GM19452 (cell line): ENCODE measurements around the gene MCCC1.
"Not testable (repeated sequence)": the region's sequence is repeated elsewhere in the genome, so short reads cannot be mapped to it uniquely, and the experiment has no call there.

Experiments
- ATAC-seq: cut with Tn5 transposase; IDR thresholded peaks from one replicate; pipeline ENCODE4 v1.9.1; 2021; ENCODE audit not compliant: unreplicated experiment

The MCCC1 gene

GRCh38 chr3:183106635-183107034 lies 7.3 kb upstream of the MCCC1 start:
- no peak for ATAC-seq

DNA sequence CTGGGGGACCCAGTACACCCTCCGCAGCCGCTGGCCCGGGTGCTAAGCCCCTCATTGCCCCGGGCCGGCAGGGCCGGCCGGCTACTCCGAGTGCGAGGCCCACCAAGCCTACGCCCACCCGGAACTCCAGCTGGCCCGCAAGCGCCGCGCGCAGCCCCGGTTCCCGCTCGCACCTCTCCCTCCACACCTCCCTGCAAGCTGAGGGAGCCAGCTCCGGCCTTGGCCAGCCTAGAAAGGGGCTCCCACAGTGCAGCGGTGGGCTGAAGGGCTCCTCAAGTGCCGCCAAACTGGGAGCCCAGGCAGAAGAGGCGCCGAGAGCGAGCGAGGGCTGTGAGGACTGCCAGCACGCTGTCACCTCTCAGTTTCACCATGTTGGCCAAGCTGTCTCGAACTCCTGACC lies 4.7 kb upstream of the MCCC1 start:
- not testable (repeated sequence) for ATAC-seq

DNA sequence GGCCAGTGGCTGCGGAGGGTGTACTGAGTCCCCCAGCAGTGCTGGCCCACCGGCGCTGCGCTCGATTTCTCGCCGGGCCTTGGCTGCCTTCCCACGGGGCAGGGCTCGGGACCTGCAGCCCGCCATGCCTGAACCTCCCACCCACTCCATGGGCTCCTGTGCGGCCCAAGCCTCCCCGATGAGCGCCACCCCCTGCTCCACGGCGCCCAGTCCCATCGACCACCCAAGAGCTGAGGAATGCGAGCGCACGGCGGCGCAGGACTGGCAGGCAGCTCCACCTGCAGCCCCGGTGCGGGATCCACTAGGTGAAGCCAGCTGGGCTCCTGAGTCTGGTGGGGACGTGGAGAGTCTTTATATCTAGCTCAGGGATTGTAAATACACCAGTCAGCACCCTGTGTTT lies 1.7 kb upstream of the MCCC1 start:
- ATAC-seq = not testable (repeated sequence)

DNA sequence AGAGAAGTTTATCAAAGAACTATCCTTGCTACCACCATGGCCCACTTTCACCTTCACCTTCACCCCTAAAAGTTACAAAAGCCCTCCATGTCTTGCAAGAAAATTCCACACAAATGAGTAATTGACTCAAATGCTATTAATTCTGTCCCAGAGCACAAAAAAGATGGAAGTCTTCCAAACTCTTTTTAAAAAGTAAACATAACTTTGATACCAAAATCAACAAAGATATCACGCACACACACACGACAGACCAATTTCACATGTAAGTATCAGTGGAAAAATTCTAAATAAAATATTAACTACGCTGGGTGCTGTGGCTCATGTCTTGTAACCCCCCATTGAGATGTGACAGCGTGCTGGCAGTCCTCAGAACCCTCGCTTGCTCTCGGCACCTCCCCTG lies 1.1 kb upstream of the MCCC1 start:
- no peak for ATAC-seq

DNA sequence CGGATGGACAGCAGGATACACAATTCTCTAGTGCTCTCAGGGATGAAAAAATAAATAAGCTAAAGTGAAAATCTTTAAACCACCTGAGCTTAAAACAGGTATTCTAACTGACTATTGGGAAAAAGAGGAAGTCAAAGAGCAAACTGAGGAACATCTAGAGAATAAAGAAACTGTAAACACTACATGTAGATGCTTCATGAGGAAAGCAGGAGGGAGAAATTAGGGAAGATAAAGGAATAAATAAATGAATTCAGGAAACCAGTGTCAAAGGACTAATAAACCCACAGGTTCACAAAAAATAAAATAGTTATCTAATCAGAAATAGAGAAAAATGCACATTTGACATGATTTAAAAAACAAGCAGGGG lies 525 bp upstream of the MCCC1 start:
- peak; percentile 9 for ATAC-seq

DNA sequence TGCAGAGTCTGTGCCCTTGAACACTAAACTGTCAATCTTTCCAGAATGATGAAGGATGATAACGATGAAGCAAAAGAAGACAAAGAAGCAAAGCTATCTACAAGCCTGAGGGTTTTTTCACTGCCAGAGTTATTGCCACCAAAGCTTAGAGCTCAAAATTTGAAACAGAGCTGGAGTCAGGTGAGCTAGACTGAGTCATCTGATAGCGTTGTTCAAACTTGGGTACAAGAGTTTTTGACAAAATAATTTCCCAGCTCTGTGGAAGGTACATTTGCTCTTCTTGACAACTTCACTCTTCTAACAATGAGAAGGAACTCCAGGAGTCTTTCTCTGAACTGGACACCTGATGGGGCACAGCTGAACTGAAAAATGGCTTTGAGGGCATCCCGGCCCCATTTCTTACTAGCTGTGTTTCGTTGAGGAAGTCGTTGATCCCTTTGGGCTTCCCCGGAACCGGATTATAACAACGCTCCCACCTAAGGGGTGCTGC lies 715 bp downstream of the MCCC1 start:
- no peak for ATAC-seq

GRCh38 chr3:183094711-183095110 lies 4.6 kb downstream of the MCCC1 start:
- ATAC-seq = no peak

DNA sequence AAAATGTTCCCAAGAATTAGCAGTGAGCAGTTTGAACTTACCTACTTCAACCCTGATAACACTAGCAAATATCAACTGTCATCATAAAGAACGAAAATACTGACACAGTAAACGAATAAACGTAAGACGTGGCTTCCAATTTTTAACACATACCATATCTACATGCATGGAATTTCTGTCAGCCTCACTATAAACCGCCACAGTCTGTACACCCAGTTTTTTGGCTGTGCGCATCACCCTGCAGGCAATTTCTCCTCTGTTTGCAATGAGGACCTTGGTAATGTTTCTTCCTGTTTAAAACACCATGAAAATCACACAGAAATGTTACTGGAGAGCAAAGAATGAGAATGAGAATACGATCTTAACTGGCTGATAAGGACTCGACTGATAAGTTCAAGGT lies 7.0 kb downstream of the MCCC1 start:
- ATAC-seq = no peak

DNA sequence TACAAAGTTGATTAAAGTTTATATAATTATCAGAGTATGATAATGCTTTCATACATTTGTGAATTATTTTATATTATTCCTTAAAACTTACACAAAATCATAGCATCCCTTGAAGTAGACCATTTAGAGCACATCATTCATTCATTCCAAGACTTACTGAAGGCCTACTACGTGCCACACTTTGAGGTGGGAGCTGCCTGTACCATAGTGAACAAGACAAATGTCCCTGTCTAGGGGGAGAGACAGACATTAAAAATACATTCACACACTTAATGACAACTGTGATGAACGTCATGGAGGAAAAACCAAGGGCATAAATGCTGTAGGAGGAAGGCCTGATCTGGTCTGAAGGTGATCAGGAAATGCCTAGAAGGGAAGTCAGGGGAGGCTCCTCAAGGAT lies 12.1 kb downstream of the MCCC1 start:
- no peak for ATAC-seq

DNA sequence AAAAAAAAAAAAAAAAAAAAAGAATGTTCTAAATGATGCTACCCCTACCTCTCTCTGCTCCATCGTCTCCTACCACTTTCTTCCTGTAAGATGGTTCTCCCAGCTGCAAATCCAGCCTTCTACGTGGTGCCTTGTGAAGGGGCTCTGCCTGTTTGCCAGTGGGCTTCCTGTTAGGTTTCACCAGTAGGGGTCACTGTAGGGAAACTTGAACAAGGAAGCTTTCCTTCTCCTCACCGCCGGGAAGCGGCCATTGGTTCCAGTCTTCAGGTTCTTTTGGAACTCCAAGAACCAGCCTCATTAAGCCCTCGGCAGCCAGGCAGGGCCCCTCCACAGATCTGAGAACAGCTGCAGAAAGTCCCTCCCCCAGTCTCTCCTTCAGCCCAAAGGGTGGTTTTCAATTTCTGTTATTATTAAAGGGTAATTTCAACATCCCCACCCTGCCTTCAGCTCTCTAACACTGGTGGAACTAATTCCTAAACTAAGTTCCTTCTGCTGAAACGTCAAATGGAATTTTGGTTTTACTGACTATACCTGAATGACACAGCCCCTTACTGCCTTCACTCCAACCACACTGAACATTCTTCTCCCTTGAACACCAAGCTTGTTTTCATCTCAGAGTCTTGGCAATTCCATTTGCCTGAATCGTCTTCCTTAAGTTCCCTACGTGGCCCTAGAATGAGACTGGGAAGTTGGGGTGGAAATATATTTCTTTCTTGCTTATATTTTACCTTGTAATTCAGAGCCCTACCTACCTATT lies 13.5 kb downstream of the MCCC1 start:
- ATAC-seq = no peak

- ATAC-seq = no peak
Measured at GRCh38 chr3:183082355-183082915, 16.9 kb downstream of the MCCC1 start.

- ATAC-seq = no peak
Measured at GRCh38 chr3:183081459-183082183, 17.7 kb downstream of the MCCC1 start.

DNA sequence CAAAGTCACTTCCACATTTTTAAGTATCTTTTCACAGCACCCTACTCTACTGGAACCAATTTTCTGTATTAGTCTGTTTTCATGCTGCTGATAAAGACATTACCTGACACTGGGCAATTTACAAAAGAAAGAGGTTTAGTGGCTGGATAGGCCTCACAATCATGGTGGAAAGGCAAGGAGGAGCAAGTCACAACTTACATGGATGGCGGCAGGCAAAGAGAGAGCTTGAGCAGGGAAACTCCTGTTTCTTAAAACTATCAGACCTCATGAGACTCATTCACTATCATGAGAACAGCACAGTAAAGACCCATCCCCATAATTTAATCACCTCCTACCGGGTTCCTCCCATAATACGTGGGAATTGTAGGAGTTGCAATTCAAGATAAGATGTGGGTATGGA lies 18.7 kb downstream of the MCCC1 start:
- no peak for ATAC-seq

DNA sequence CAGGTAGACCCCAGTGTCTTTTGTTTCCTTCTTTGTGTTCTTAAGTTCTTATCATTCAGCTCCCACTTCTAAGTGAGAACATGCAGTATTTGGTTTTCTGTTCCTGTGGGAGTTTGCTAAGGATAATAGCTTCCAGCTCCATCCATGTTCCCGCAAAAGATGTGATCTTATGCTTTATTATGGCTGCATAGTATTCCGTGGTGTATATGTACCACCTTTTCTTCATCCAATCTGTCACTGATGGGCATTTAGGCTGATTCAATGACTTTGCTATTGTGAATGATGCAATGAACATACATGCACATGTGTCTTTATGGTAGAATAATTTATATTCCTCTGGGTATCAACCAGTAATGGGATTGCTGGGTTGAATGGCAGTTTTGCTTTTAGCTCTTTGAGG lies 24.4 kb downstream of the MCCC1 start:
- ATAC-seq = no peak

DNA sequence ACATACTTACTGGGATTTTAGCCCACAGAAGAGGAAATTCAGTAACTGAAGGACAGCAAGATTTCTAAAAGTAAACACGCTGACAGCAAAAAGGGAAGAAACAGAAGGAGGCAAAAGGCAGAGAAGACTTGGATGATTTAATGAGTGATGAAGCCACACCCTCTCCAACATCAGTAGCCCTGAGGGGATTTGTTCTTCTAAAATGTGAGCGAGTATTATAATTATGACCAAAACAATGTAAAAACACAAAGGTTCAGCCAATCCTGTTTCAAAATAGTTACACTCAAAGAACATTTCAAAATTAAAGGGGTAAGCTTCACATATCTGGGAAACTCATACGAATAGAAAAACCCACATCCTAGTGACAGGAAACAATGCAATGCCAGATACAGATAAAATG lies 25.0 kb downstream of the MCCC1 start:
- no peak for ATAC-seq

DNA sequence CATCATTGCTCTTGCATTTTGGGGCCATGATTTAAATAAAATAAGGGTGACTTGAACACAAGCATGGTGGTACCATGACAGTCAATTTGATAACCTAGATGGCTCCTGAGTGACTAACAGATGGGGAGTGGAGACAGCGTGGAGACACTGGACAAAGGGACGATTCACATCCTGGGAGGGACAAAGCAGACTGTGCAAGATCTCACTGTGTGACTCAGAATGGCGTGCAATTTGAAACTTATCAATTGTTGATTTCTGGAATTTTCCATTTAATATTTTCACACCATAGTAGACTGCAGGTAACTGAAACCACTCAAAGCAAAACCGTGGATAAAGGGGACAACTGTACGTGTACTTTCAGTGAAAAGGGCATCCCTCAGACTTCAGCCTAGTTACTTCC lies 25.5 kb downstream of the MCCC1 start:
- no peak for ATAC-seq

GRCh38 chr3:183070892-183071291 lies 28.4 kb downstream of the MCCC1 start:
- ATAC-seq = no peak

DNA sequence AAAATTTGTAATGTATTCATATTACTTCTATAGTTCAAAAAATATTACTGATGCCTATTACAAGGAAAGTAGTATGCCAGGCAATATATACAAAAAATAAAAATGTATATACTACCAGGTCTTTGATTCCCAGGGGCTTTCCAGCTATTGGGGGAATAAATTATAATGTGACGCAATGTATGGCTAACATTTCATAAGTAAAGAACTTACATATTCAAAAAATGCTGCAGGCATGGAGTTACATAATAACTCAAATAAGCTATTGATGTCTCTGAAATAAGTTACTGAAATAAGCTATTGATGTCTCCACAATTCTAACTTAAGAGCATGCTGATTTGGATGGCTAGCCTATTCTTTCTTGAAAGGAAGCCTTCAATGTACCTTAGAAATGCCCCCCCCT lies 30.2 kb downstream of the MCCC1 start:
- ATAC-seq = no peak

- ATAC-seq = not testable (repeated sequence)
Measured at GRCh38 chr3:183066891-183067290, 32.4 kb downstream of the MCCC1 start.

GRCh38 chr3:183064475-183064874 lies 34.8 kb downstream of the MCCC1 start:
- no peak for ATAC-seq

- ATAC-seq = no peak
Measured at GRCh38 chr3:183061391-183062172, 37.7 kb downstream of the MCCC1 start.
